Uterus (tissue), 2 donors: ENCODE measurements around the gene MACROH2A1.

Experiments used
- POLR2A ChIP-seq, 2 donors: fragments of 450-650 bp; IDR thresholded peaks; one replicate each; pipeline ENCODE4 v1.6.1; 2016; ENCODE audit warnings: antibody characterized with exemption in 2 of 2, mild to moderate bottlenecking in 1 of 2, moderate library complexity in 1 of 2
- TF ChIP-seq, protein P1 (sequence below), 4 experiments: fragments of 200-600 bp in 2 of 4; fragments of 450-650 bp in 2 of 4; sonication (generic) in 2 of 4; IDR thresholded peaks; one replicate each; pipeline ENCODE4 v1.5.1; 2016 to 2019; ENCODE audit warnings: antibody characterized with exemption in 4 of 4, mild to moderate bottlenecking in 2 of 4, moderate library complexity in 1 of 4

DNA sequence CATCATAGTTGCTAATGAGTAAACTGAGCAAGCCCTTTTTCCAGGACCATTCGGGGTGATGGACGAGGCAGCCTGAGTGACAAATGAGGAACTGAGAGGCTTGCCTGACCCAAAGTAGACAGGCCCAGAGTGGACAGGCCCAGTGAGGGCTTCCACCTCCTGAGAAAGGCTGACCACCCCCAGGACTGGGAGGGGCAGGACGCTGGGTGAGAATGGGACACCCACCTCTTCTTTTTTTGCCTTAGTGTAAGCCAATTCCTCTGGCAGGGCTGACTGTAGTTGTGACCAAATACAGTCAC is 68.3 kb downstream of the MACROH2A1 start:
- TF ChIP-seq, protein P1, sequence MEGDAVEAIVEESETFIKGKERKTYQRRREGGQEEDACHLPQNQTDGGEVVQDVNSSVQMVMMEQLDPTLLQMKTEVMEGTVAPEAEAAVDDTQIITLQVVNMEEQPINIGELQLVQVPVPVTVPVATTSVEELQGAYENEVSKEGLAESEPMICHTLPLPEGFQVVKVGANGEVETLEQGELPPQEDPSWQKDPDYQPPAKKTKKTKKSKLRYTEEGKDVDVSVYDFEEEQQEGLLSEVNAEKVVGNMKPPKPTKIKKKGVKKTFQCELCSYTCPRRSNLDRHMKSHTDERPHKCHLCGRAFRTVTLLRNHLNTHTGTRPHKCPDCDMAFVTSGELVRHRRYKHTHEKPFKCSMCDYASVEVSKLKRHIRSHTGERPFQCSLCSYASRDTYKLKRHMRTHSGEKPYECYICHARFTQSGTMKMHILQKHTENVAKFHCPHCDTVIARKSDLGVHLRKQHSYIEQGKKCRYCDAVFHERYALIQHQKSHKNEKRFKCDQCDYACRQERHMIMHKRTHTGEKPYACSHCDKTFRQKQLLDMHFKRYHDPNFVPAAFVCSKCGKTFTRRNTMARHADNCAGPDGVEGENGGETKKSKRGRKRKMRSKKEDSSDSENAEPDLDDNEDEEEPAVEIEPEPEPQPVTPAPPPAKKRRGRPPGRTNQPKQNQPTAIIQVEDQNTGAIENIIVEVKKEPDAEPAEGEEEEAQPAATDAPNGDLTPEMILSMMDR (IDR thresholded peaks at IDR 0.05) = no peak
- TF ChIP-seq POLR2A (IDR thresholded peaks at IDR 0.05) = no peak
